Iris pigment epithelial cell (primary cell): Measurements from ENCODE around the gene PIBF1.
A peak's percentile ranks its signal among the peaks of the same experiment; 100 is the strongest.
"Not testable (repeated sequence)": the region's sequence is repeated elsewhere in the genome, so short reads cannot be mapped to it uniquely, and the experiment has no call there.

Experiments used
- DNase-seq: peaks from one replicate; pipeline ENCODE4 v3.0.0-alpha.2; 2011; ENCODE audit warnings: low read depth

PIBF1 gene

GRCh38 chr13:72911981-72912380 lies 130.0 kb downstream of the PIBF1 start:
- no peak for DNase-seq

- no peak for DNase-seq
Observed at GRCh38 chr13:72920097-72920496, 138.2 kb downstream of the PIBF1 start.

GRCh38 chr13:72931311-72931710 lies 149.4 kb downstream of the PIBF1 start:
- no peak for DNase-seq

GRCh38 chr13:72932250-72932649 lies 150.3 kb downstream of the PIBF1 start:
- no peak for DNase-seq

- DNase-seq: not testable (repeated sequence)
Observed at GRCh38 chr13:72946267-72946666, 164.3 kb downstream of the PIBF1 start.

- DNase-seq: no peak
Observed at GRCh38 chr13:72952529-72953141, 170.7 kb downstream of the PIBF1 start.

GRCh38 chr13:72953391-72953965 lies 171.5 kb downstream of the PIBF1 start:
- DNase-seq: no peak

GRCh38 chr13:72959643-72960042 lies 177.7 kb downstream of the PIBF1 start:
- DNase-seq: peak; percentile 31

- no peak for DNase-seq
Observed at GRCh38 chr13:72960114-72960513, 178.2 kb downstream of the PIBF1 start.

- no peak for DNase-seq
Observed at GRCh38 chr13:72960541-72960940, 178.6 kb downstream of the PIBF1 start.

- DNase-seq: no peak
Observed at GRCh38 chr13:72963762-72964161, 181.8 kb downstream of the PIBF1 start.

GRCh38 chr13:72970301-72970880 lies 188.5 kb downstream of the PIBF1 start:
- DNase-seq: peak; percentile 32

- DNase-seq: peak; percentile 68
Observed at GRCh38 chr13:72970956-72971355, 189.0 kb downstream of the PIBF1 start.

GRCh38 chr13:72973234-72973633 lies 191.3 kb downstream of the PIBF1 start:
- DNase-seq: no peak

- DNase-seq: peak; percentile 92
Observed at GRCh38 chr13:72983085-72983768, 201.3 kb downstream of the PIBF1 start.

GRCh38 chr13:72985610-72986009 lies 203.7 kb downstream of the PIBF1 start:
- DNase-seq: no peak

GRCh38 chr13:72986197-72986596 lies 204.3 kb downstream of the PIBF1 start:
- DNase-seq: no peak

GRCh38 chr13:72990953-72991352 lies 209.0 kb downstream of the PIBF1 start:
- DNase-seq: no peak

GRCh38 chr13:72998012-72998411 lies 216.1 kb downstream of the PIBF1 start:
- DNase-seq: no peak

GRCh38 chr13:73000027-73000674 lies 218.2 kb downstream of the PIBF1 start:
- DNase-seq: peak; percentile 71

- no peak for DNase-seq
Observed at GRCh38 chr13:73001971-73002370, 220.0 kb downstream of the PIBF1 start.

- DNase-seq: no peak
Observed at GRCh38 chr13:73011751-73012150, 229.8 kb downstream of the PIBF1 start.

- no peak for DNase-seq
Observed at GRCh38 chr13:73015805-73016204, 233.9 kb downstream of the PIBF1 start.
